GM12878 (cell line): ENCODE measurements around the gene ASB7. TPM values are rescaled to one million over a fixed set of nuclear protein-coding genes. Genes with fewer than 3 reads are reported as not detected.

ENCODE experiments used
- ATAC-seq: fragments of 200-7000 bp; cut with Tn5 transposase; 3 replicates; pipeline ENCODE4 v1.9.1; 2020; ENCODE audit warnings: mild to moderate bottlenecking, moderate library complexity
- BruUV-seq: library from RNA; stranded (reverse); fragments of 400-500 nt; replicated peaks from 2 replicates; lab custom pipeline; 2021; lab: Mats Ljungman, UMichigan
- CTCF ChIA-PET: fragments of 300-600 bp; sonication (Branson Sonifier 250); formaldehyde crosslinking; extraction: SDS; loops from one replicate; lab custom pipeline; 2021; ENCODE audit warnings: inconsistent platforms; lab: Yijun Ruan, JAX
- POLR2A ChIA-PET: fragments of 350-600 bp; formaldehyde crosslinking; extraction: SDS; loops from one replicate; lab custom pipeline; 2021; ENCODE audit warnings: inconsistent platforms; lab: Charles Lee
- RAD21 ChIA-PET: fragments of 300-600 bp; sonication (Branson Sonifier 250); formaldehyde crosslinking; loops from one replicate; lab custom pipeline; 2023; ENCODE audit warnings: antibody characterized with exemption; ENCODE audit not compliant: unreplicated experiment; lab: Charles Lee
- SMC1A ChIA-PET: fragments of 300-600 bp; sonication (Branson Sonifier 250); formaldehyde crosslinking; loops from one replicate; lab custom pipeline; 2023; ENCODE audit not compliant: unreplicated experiment, uncharacterized antibody; lab: Charles Lee
- DNase-seq: peaks from one replicate; pipeline ENCODE4 v3.0.0-alpha.2; 2011; ENCODE audit warnings: low read depth, low spot score
- FAIRE-seq: peaks from 3 replicates; lab custom pipeline; 2011; peaks lifted over from hg19 to GRCh38; lab: Jason Lieb, UNC
- H2AFZ ChIP-seq: 2 replicates; pipeline ENCODE4 v1.6.0; 2011; ENCODE audit warnings: low read depth, low read length, control low read depth; ENCODE audit not compliant: control insufficient read depth
- H3K27ac ChIP-seq: 2 replicates; pipeline ENCODE4 v1.5.1; 2011; ENCODE audit warnings: control low read depth; ENCODE audit not compliant: control insufficient read depth, insufficient read depth
- H3K27me3 ChIP-seq, 2 experiments: replicated peaks in 1 of 2; 2 replicates each; pipeline versions ENCODE4 v1.6.0 to v1.6.1; 2011; ENCODE audit warnings: low read length in 1 of 2; ENCODE audit not compliant: control insufficient read depth in 2 of 2, insufficient read depth in 2 of 2
- H3K36me3 ChIP-seq, 2 experiments: 2 replicates each; pipeline ENCODE4 v1.5.1; 2011; ENCODE audit warnings: low read length in 1 of 2; ENCODE audit not compliant: control insufficient read depth in 2 of 2, insufficient read depth in 2 of 2
- H3K4me1 ChIP-seq: 2 replicates; pipeline ENCODE4 v1.6.1; 2011; ENCODE audit warnings: mild to moderate bottlenecking, low read length, moderate library complexity, mixed read lengths; ENCODE audit not compliant: control insufficient read depth, insufficient read depth
- H3K4me2 ChIP-seq: 2 replicates; pipeline ENCODE4 v1.6.0; 2011; ENCODE audit warnings: control low read depth; ENCODE audit not compliant: control insufficient read depth, insufficient read depth
- H3K4me3 ChIP-seq: fragments of 200-600 bp; sonication (generic); 2 replicates; pipeline ENCODE4 v1.5.1; 2016
- H3K79me2 ChIP-seq: 2 replicates; pipeline ENCODE4 v1.6.0; 2011; ENCODE audit warnings: low read length; ENCODE audit not compliant: control insufficient read depth, insufficient read depth
- H3K9ac ChIP-seq: 2 replicates; pipeline ENCODE4 v1.8.0; 2011; ENCODE audit warnings: low read length, control low read depth, mixed read lengths; ENCODE audit not compliant: control insufficient read depth, insufficient read depth
- H3K9me3 ChIP-seq: replicated peaks from 3 replicates; pipeline ENCODE4 v1.5.1; 2011; ENCODE audit warnings: mild to moderate bottlenecking, low read length; ENCODE audit not compliant: control insufficient read depth, insufficient read depth
- H4K20me1 ChIP-seq: 2 replicates; pipeline ENCODE4 v1.6.0; 2011; ENCODE audit not compliant: control insufficient read depth, insufficient read depth
- ASH2L ChIP-seq: fragments of 300-600, 200-600 bp; sonication (generic); IDR thresholded peaks from 2 replicates; pipeline ENCODE4 v1.6.1; 2017; ENCODE audit warnings: low read depth, mild to moderate bottlenecking, borderline replicate concordance
- BRCA1 ChIP-seq: IDR thresholded peaks from 2 replicates; pipeline ENCODE4 v1.6.1; 2011; ENCODE audit warnings: low read depth, low read length, improper control_type of control experiment
- CHD2 ChIP-seq: IDR thresholded peaks from 2 replicates; pipeline ENCODE4 v1.6.1; 2011; ENCODE audit warnings: low read depth, low read length, improper control_type of control experiment, borderline replicate concordance
- IRF5 ChIP-seq: fragments of 450-650 bp; IDR thresholded peaks from 2 replicates; pipeline ENCODE4 v1.6.1; 2017; ENCODE audit warnings: borderline replicate concordance
- TCF7 ChIP-seq: IDR thresholded peaks from 2 replicates; pipeline ENCODE4 v1.6.1; 2014; ENCODE audit warnings: antibody characterized with exemption, borderline replicate concordance
- USF1 ChIP-seq: IDR thresholded peaks from 2 replicates; pipeline ENCODE4 v1.6.1; 2011; ENCODE audit warnings: borderline replicate concordance, low read depth, mild to moderate bottlenecking, moderate library complexity, mixed read lengths, low read length; ENCODE audit not compliant: insufficient read depth; ENCODE audit errors: extremely low read length
- YBX1 ChIP-seq: fragments of 450-650 bp; IDR thresholded peaks from 2 replicates; pipeline ENCODE4 v1.6.1; 2016; ENCODE audit warnings: antibody characterized with exemption
- ZNF592 ChIP-seq: fragments of 450-650 bp; IDR thresholded peaks from 2 replicates; pipeline ENCODE4 v1.6.1; 2017; ENCODE audit warnings: mild to moderate bottlenecking, moderate library complexity
- in situ Hi-C: fragments of 300-500 bp; cut with MboI; formaldehyde crosslinking; loops from 9 replicates; pipeline ENCODE4 v1.14.3; 2018; ENCODE audit warnings: mixed read lengths
- intact Hi-C: fragments of 100-400 bp; cut with micrococcal nuclease; formaldehyde crosslinking; loops from one replicate; pipeline ENCODE4 v1.14.2; 2022; ENCODE audit not compliant: unreplicated experiment
- polyA plus RNA-seq, 11 experiments: library from polyadenylated mRNA; depleted of rRNA in 4 of 11; unstranded in 6 of 11; stranded (reverse) in 5 of 11; fragments of >200 nt; fragmentation: Nextera tagmentation in 4 of 11; fragmentation: Illumina TruSeq in 1 of 11; extraction: Ambion mirVana in 4 of 11; extraction: Trizol in 1 of 11; gene quantifications; 1 replicate in 1 of 11; 2 replicates in 10 of 11; pipeline versions ENCODE4 v1.2.1 to v1.2.3, GENCODE V29; 2011 to 2016; ENCODE audit warnings: inconsistent platforms in 2 of 11, missing spikeins in 2 of 11, low read depth in 1 of 11
- total RNA-seq, 4 experiments: library from RNA; depleted of rRNA in 3 of 4; stranded (reverse); fragments of >200 nt in 3 of 4; fragmentation: Illumina TruSeq in 1 of 4; extraction: Trizol in 1 of 4; gene quantifications; 2 replicates each; pipeline versions ENCODE4 v1.2.1 to v1.2.3, GENCODE V29; 2013 to 2021

Gene ASB7
- total and polyA plus RNA-seq, 10 of the 15 experiments (the other 5 are each of a cell fraction or from before 2014, with no cell fraction given), result 2.7 to 13.9 (median 8.6) TPM

GRCh38 chr15:100559330-100559729 is 43.1 kb upstream of the ASB7 start (continued):
- no peak for TF ChIP-seq IRF5

GRCh38 chr15:100560323-100560722 is 42.1 kb upstream of the ASB7 start:
- intact Hi-C loops, result no loop called here
- POLR2A ChIA-PET, result no interaction called here
- ATAC-seq (no peak), DNase-seq (no peak), FAIRE-seq (no peak)
- Histone ChIP-seq H3K36me3 (no peaks in the 10 kb centered on the region), H3K79me2 (no peaks in the 10 kb centered on the region), H3K27me3 (no peaks in the 10 kb centered on the region), H3K27ac (no peak overlapping the region), H4K20me1 (no peaks in the 10 kb centered on the region), H2AFZ (no peak overlapping the region), H3K4me3 (no peak overlapping the region), H3K4me1 (no peaks in the 10 kb centered on the region), H3K4me2 (no peak overlapping the region), H3K9me3 (no peaks in the 10 kb centered on the region; the same call in 2 of the 3 replicates), H3K9ac (no peak overlapping the region)
- CTCF ChIA-PET, result interaction anchor here (0.9 kb wide), 1 partner anchor 121 kb away, joined by 3 read pairs; no protein-coding TSS in a partner anchor
- in situ Hi-C loops, result loop anchor here (5.0 kb wide), 1 partner anchor 213 kb away; no protein-coding TSS in a partner anchor
- no TSS peak for BruUV-seq
- no peak for TF ChIP-seq BRCA1
- TF ChIP-seq YBX1, result no peak
- TF ChIP-seq ZNF592, result no peak
- TF ChIP-seq CHD2, result no peak
- no peak for TF ChIP-seq TCF7
- no peak for TF ChIP-seq ASH2L
- no peak for TF ChIP-seq USF1
- SMC1A ChIA-PET, result no interaction called here
- RAD21 ChIA-PET, result no interaction called here
